Body of pancreas (tissue), 4 donors: ENCODE results near the gene BAIAP3.

Source experiments
- POLR2A ChIP-seq, 3 donors: fragments of 450-650 bp; IDR thresholded peaks; one replicate each; pipeline ENCODE4 v1.6.1; 2016; ENCODE audit warnings: antibody characterized with exemption in 3 of 3, mild to moderate bottlenecking in 2 of 3
- TF ChIP-seq, protein P1 (sequence below), 7 experiments: fragments of 450-650 bp in 4 of 7; fragments of 200-600 bp in 3 of 7; sonication (generic) in 3 of 7; IDR thresholded peaks; one replicate each; pipeline ENCODE4 v1.5.1; 2016 to 2019; ENCODE audit warnings: antibody characterized with exemption in 7 of 7

DNA sequence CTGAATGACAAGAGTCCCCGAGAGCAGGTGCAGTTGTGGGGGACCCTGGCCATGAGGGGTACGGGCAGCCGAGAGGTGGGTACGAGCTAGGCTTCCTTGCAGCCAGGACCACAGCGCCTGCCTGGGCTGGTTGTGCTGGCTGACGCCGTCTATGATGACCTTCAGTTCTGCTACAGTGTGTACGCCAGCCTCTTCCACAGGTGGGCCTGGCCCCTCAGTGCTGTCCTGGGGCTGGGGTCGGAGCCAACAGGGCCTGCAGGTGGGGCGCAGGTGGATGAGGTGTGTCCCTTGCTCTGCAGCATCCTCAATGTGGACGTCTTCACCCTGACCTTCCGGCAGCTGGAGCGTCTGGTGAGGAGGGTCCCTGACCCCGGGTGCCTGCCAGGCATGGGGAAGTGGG lies 11.1 kb downstream of the BAIAP3 start:
- no peak for TF ChIP-seq POLR2A (IDR thresholded peaks at IDR 0.05)
- TF ChIP-seq, protein P1, sequence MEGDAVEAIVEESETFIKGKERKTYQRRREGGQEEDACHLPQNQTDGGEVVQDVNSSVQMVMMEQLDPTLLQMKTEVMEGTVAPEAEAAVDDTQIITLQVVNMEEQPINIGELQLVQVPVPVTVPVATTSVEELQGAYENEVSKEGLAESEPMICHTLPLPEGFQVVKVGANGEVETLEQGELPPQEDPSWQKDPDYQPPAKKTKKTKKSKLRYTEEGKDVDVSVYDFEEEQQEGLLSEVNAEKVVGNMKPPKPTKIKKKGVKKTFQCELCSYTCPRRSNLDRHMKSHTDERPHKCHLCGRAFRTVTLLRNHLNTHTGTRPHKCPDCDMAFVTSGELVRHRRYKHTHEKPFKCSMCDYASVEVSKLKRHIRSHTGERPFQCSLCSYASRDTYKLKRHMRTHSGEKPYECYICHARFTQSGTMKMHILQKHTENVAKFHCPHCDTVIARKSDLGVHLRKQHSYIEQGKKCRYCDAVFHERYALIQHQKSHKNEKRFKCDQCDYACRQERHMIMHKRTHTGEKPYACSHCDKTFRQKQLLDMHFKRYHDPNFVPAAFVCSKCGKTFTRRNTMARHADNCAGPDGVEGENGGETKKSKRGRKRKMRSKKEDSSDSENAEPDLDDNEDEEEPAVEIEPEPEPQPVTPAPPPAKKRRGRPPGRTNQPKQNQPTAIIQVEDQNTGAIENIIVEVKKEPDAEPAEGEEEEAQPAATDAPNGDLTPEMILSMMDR (IDR thresholded peaks at IDR 0.05): no peak
